GM12878 (cell line): ENCODE data around the gene MRGPRE. TPM values are rescaled to one million over a fixed set of nuclear protein-coding genes. Genes with fewer than 3 reads are reported as not detected.

ENCODE experiments used
- ATAC-seq: fragments of 200-7000 bp; cut with Tn5 transposase; 3 replicates; pipeline ENCODE4 v1.9.1; 2020; ENCODE audit warnings: mild to moderate bottlenecking, moderate library complexity
- BruUV-seq: library from RNA; stranded (reverse); fragments of 400-500 nt; replicated peaks from 2 replicates; lab custom pipeline; 2021; lab: Mats Ljungman, UMichigan
- CTCF ChIA-PET: fragments of 300-600 bp; sonication (Branson Sonifier 250); formaldehyde crosslinking; extraction: SDS; loops from one replicate; lab custom pipeline; 2021; ENCODE audit warnings: inconsistent platforms; lab: Yijun Ruan, JAX
- POLR2A ChIA-PET: fragments of 350-600 bp; formaldehyde crosslinking; extraction: SDS; loops from one replicate; lab custom pipeline; 2021; ENCODE audit warnings: inconsistent platforms; lab: Charles Lee
- RAD21 ChIA-PET: fragments of 300-600 bp; sonication (Branson Sonifier 250); formaldehyde crosslinking; loops from one replicate; lab custom pipeline; 2023; ENCODE audit warnings: antibody characterized with exemption; ENCODE audit not compliant: unreplicated experiment; lab: Charles Lee
- SMC1A ChIA-PET: fragments of 300-600 bp; sonication (Branson Sonifier 250); formaldehyde crosslinking; loops from one replicate; lab custom pipeline; 2023; ENCODE audit not compliant: unreplicated experiment, uncharacterized antibody; lab: Charles Lee
- DNase-seq: peaks from one replicate; pipeline ENCODE4 v3.0.0-alpha.2; 2011; ENCODE audit warnings: low read depth, low spot score
- FAIRE-seq: peaks from 3 replicates; lab custom pipeline; 2011; peaks lifted over from hg19 to GRCh38; lab: Jason Lieb, UNC
- H2AFZ ChIP-seq: 2 replicates; pipeline ENCODE4 v1.6.0; 2011; ENCODE audit warnings: low read depth, low read length, control low read depth; ENCODE audit not compliant: control insufficient read depth
- H3K27ac ChIP-seq: 2 replicates; pipeline ENCODE4 v1.5.1; 2011; ENCODE audit warnings: control low read depth; ENCODE audit not compliant: control insufficient read depth, insufficient read depth
- H3K27me3 ChIP-seq, 2 experiments: replicated peaks in 1 of 2; 2 replicates each; pipeline versions ENCODE4 v1.6.0 to v1.6.1; 2011; ENCODE audit warnings: low read length in 1 of 2; ENCODE audit not compliant: control insufficient read depth in 2 of 2, insufficient read depth in 2 of 2
- H3K36me3 ChIP-seq, 2 experiments: 2 replicates each; pipeline ENCODE4 v1.5.1; 2011; ENCODE audit warnings: low read length in 1 of 2; ENCODE audit not compliant: control insufficient read depth in 2 of 2, insufficient read depth in 2 of 2
- H3K4me1 ChIP-seq: 2 replicates; pipeline ENCODE4 v1.6.1; 2011; ENCODE audit warnings: mild to moderate bottlenecking, low read length, moderate library complexity, mixed read lengths; ENCODE audit not compliant: control insufficient read depth, insufficient read depth
- H3K4me2 ChIP-seq: 2 replicates; pipeline ENCODE4 v1.6.0; 2011; ENCODE audit warnings: control low read depth; ENCODE audit not compliant: control insufficient read depth, insufficient read depth
- H3K4me3 ChIP-seq: fragments of 200-600 bp; sonication (generic); 2 replicates; pipeline ENCODE4 v1.5.1; 2016
- H3K79me2 ChIP-seq: 2 replicates; pipeline ENCODE4 v1.6.0; 2011; ENCODE audit warnings: low read length; ENCODE audit not compliant: control insufficient read depth, insufficient read depth
- H3K9ac ChIP-seq: 2 replicates; pipeline ENCODE4 v1.8.0; 2011; ENCODE audit warnings: low read length, control low read depth, mixed read lengths; ENCODE audit not compliant: control insufficient read depth, insufficient read depth
- H3K9me3 ChIP-seq: replicated peaks from 3 replicates; pipeline ENCODE4 v1.5.1; 2011; ENCODE audit warnings: mild to moderate bottlenecking, low read length; ENCODE audit not compliant: control insufficient read depth, insufficient read depth
- H4K20me1 ChIP-seq: 2 replicates; pipeline ENCODE4 v1.6.0; 2011; ENCODE audit not compliant: control insufficient read depth, insufficient read depth
- ASH2L ChIP-seq: fragments of 300-600, 200-600 bp; sonication (generic); IDR thresholded peaks from 2 replicates; pipeline ENCODE4 v1.6.1; 2017; ENCODE audit warnings: low read depth, mild to moderate bottlenecking, borderline replicate concordance
- ESRRA ChIP-seq: IDR thresholded peaks from 2 replicates; pipeline ENCODE4 v1.6.1; 2012; ENCODE audit warnings: mild to moderate bottlenecking, low read length, improper control_type of control experiment
- IRF3 ChIP-seq: fragments of 450-650 bp; IDR thresholded peaks from 2 replicates; pipeline ENCODE4 v1.6.1; 2014; ENCODE audit warnings: mild to moderate bottlenecking
- KAT2A ChIP-seq: conservative IDR thresholded peaks from 2 replicates; pipeline ENCODE4 v1.6.1; 2011; ENCODE audit warnings: low read depth, low read length; ENCODE audit not compliant: control insufficient read depth
- MTA3 ChIP-seq: IDR thresholded peaks from 2 replicates; pipeline ENCODE4 v1.6.1; 2012; ENCODE audit warnings: low read length, inconsistent platforms, borderline replicate concordance
- POLR2AphosphoS2 ChIP-seq: IDR thresholded peaks from 2 replicates; pipeline ENCODE4 v1.6.1; 2011; ENCODE audit warnings: low read depth, mild to moderate bottlenecking, low read length, improper control_type of control experiment, moderate library complexity
- POU2F2 ChIP-seq: IDR thresholded peaks from 3 replicates; pipeline ENCODE4 v1.6.1; 2011; ENCODE audit warnings: low read depth, mild to moderate bottlenecking, low read length, borderline replicate concordance
- SUZ12 ChIP-seq: fragments of 200-600 bp; sonication (generic); IDR thresholded peaks from one replicate; pipeline ENCODE4 v1.6.1; 2018; ENCODE audit warnings: antibody characterized with exemption, mild to moderate bottlenecking; ENCODE audit not compliant: unreplicated experiment
- YBX1 ChIP-seq: fragments of 450-650 bp; IDR thresholded peaks from 2 replicates; pipeline ENCODE4 v1.6.1; 2016; ENCODE audit warnings: antibody characterized with exemption
- ZNF274 ChIP-seq: IDR thresholded peaks from one replicate; pipeline ENCODE4 v1.8.0; 2011; ENCODE audit not compliant: insufficient read length, insufficient read depth
- WGBS: methylation state at CpG from one replicate; pipeline ENCODE4 v1.1.6; 2016; ENCODE audit warnings: low lambda C conversion rate; ENCODE audit not compliant: insufficient replicate concordance, insufficient coverage; ENCODE audit errors: missing lambda C conversion rate; 5-methylcytosine and 5-hydroxymethylcytosine counted together
- in situ Hi-C: fragments of 300-500 bp; cut with MboI; formaldehyde crosslinking; loops from 9 replicates; pipeline ENCODE4 v1.14.3; 2018; ENCODE audit warnings: mixed read lengths
- intact Hi-C: fragments of 100-400 bp; cut with micrococcal nuclease; formaldehyde crosslinking; loops from one replicate; pipeline ENCODE4 v1.14.2; 2022; ENCODE audit not compliant: unreplicated experiment
- polyA plus RNA-seq, 11 experiments: library from polyadenylated mRNA; depleted of rRNA in 4 of 11; unstranded in 6 of 11; stranded (reverse) in 5 of 11; fragments of >200 nt; fragmentation: Nextera tagmentation in 4 of 11; fragmentation: Illumina TruSeq in 1 of 11; extraction: Ambion mirVana in 4 of 11; extraction: Trizol in 1 of 11; gene quantifications; 1 replicate in 1 of 11; 2 replicates in 10 of 11; pipeline versions ENCODE4 v1.2.1 to v1.2.3, GENCODE V29; 2011 to 2016; ENCODE audit warnings: inconsistent platforms in 2 of 11, missing spikeins in 2 of 11, low read depth in 1 of 11
- total RNA-seq, 4 experiments: library from RNA; depleted of rRNA in 3 of 4; stranded (reverse); fragments of >200 nt in 3 of 4; fragmentation: Illumina TruSeq in 1 of 4; extraction: Trizol in 1 of 4; gene quantifications; 2 replicates each; pipeline versions ENCODE4 v1.2.1 to v1.2.3, GENCODE V29; 2013 to 2021
- TF ChIP-seq, protein P1 (sequence below): fragments of 150-350 bp; IDR thresholded peaks from 2 replicates; pipeline ENCODE4 v1.6.1; 2014; ENCODE audit warnings: mild to moderate bottlenecking, low read depth, low read length
- TF ChIP-seq, protein P2 (sequence below): fragments of 450-650 bp; IDR thresholded peaks from 2 replicates; pipeline ENCODE4 v1.6.1; 2017; ENCODE audit warnings: mild to moderate bottlenecking, moderate library complexity
- TF ChIP-seq, protein P3 (sequence below), 3 experiments: IDR thresholded peaks in 2 of 3; conservative IDR thresholded peaks in 1 of 3; 2 replicates each; pipeline ENCODE4 v1.5.1; 2011; ENCODE audit warnings: low read depth in 3 of 3, low read length in 3 of 3, mild to moderate bottlenecking in 3 of 3, control low read depth in 2 of 3, moderate library complexity in 2 of 3, inconsistent platforms in 1 of 3, mixed read lengths in 1 of 3; ENCODE audit not compliant: control insufficient read depth in 2 of 3, insufficient read depth in 1 of 3; ENCODE audit errors: extremely low read depth in 1 of 3

MRGPRE gene
- total and polyA plus RNA-seq, 10 of the 15 experiments (the other 5 are each of a cell fraction or from before 2014, with no cell fraction given), result 0.34 TPM; not detected in 9

GRCh38 chr11:3186166-3186953 is 45.9 kb downstream of the MRGPRE start:
- RAD21 ChIA-PET, result no interaction called here
- H3K27ac ChIP-seq, result no peak overlapping the region
- no peaks in the 10 kb centered on the region for H3K79me2 ChIP-seq
- H3K27me3 ChIP-seq, result no peaks in the 10 kb centered on the region; a peak in 1 of 4 replicates
- POLR2A ChIA-PET, result no interaction called here
- H3K9me3 ChIP-seq, result no peaks in the 10 kb centered on the region
- no peak overlapping the region for H3K4me3 ChIP-seq
- H4K20me1 ChIP-seq, result no peaks in the 10 kb centered on the region
- no peak overlapping the region for H2AFZ ChIP-seq
- no peaks in the 10 kb centered on the region for H3K4me1 ChIP-seq
- in situ Hi-C loops, result no loop called here
- no peak overlapping the region for H3K9ac ChIP-seq
- no peak for DNase-seq
- no peak for FAIRE-seq
- H3K4me2 ChIP-seq, result no peak overlapping the region
- no TSS peak for BruUV-seq
- WGBS, result 56% methylated on average over 10 of the region's 11 CpGs
- ATAC-seq, result no peak
- no peaks in the 10 kb centered on the region for H3K36me3 ChIP-seq
- intact Hi-C loops, result no loop called here
- CTCF ChIA-PET, result no interaction called here
- SMC1A ChIA-PET, result no interaction called here
- TF ChIP-seq YBX1, result no peak
- no peak for TF ChIP-seq ASH2L
- TF ChIP-seq, protein P1, sequence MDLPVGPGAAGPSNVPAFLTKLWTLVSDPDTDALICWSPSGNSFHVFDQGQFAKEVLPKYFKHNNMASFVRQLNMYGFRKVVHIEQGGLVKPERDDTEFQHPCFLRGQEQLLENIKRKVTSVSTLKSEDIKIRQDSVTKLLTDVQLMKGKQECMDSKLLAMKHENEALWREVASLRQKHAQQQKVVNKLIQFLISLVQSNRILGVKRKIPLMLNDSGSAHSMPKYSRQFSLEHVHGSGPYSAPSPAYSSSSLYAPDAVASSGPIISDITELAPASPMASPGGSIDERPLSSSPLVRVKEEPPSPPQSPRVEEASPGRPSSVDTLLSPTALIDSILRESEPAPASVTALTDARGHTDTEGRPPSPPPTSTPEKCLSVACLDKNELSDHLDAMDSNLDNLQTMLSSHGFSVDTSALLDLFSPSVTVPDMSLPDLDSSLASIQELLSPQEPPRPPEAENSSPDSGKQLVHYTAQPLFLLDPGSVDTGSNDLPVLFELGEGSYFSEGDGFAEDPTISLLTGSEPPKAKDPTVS, result no peak
- TF ChIP-seq MTA3, result no peak
- TF ChIP-seq, protein P2, sequence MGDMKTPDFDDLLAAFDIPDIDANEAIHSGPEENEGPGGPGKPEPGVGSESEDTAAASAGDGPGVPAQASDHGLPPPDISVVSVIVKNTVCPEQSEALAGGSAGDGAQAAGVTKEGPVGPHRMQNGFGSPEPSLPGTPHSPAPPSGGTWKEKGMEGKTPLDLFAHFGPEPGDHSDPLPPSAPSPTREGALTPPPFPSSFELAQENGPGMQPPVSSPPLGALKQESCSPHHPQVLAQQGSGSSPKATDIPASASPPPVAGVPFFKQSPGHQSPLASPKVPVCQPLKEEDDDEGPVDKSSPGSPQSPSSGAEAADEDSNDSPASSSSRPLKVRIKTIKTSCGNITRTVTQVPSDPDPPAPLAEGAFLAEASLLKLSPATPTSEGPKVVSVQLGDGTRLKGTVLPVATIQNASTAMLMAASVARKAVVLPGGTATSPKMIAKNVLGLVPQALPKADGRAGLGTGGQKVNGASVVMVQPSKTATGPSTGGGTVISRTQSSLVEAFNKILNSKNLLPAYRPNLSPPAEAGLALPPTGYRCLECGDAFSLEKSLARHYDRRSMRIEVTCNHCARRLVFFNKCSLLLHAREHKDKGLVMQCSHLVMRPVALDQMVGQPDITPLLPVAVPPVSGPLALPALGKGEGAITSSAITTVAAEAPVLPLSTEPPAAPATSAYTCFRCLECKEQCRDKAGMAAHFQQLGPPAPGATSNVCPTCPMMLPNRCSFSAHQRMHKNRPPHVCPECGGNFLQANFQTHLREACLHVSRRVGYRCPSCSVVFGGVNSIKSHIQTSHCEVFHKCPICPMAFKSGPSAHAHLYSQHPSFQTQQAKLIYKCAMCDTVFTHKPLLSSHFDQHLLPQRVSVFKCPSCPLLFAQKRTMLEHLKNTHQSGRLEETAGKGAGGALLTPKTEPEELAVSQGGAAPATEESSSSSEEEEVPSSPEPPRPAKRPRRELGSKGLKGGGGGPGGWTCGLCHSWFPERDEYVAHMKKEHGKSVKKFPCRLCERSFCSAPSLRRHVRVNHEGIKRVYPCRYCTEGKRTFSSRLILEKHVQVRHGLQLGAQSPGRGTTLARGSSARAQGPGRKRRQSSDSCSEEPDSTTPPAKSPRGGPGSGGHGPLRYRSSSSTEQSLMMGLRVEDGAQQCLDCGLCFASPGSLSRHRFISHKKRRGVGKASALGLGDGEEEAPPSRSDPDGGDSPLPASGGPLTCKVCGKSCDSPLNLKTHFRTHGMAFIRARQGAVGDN, result no peak
- no peak for TF ChIP-seq ZNF274
- TF ChIP-seq SUZ12, result no peak
- TF ChIP-seq KAT2A, result no peak
- TF ChIP-seq ESRRA, result no peak
- TF ChIP-seq IRF3, result no peak
- TF ChIP-seq, protein P3, sequence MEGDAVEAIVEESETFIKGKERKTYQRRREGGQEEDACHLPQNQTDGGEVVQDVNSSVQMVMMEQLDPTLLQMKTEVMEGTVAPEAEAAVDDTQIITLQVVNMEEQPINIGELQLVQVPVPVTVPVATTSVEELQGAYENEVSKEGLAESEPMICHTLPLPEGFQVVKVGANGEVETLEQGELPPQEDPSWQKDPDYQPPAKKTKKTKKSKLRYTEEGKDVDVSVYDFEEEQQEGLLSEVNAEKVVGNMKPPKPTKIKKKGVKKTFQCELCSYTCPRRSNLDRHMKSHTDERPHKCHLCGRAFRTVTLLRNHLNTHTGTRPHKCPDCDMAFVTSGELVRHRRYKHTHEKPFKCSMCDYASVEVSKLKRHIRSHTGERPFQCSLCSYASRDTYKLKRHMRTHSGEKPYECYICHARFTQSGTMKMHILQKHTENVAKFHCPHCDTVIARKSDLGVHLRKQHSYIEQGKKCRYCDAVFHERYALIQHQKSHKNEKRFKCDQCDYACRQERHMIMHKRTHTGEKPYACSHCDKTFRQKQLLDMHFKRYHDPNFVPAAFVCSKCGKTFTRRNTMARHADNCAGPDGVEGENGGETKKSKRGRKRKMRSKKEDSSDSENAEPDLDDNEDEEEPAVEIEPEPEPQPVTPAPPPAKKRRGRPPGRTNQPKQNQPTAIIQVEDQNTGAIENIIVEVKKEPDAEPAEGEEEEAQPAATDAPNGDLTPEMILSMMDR (IDR thresholded peaks at IDR 0.05 in 2 of 3, conservative IDR thresholded peaks at IDR 0.05 in 1 of 3; ENCODE audit: control insufficient read depth in 2 of 3, extremely low read depth in 1 of 3, insufficient read depth in 1 of 3, low read depth in 3 of 3, low read length in 3 of 3), result no peak
- no peak for TF ChIP-seq POU2F2
- TF ChIP-seq POLR2AphosphoS2, result no peak
